Panc1 (cell line): ENCODE measurements around the gene SUSD2. TPM values are rescaled to one million over a fixed set of nuclear protein-coding genes. Genes with fewer than 3 reads are reported as not detected.
"Not testable (repeated sequence)": the region's sequence is repeated elsewhere in the genome, so short reads cannot be mapped to it uniquely, and the experiment has no call there.

Experiments used
- ATAC-seq: fragments of 200-7000 bp; cut with Tn5 transposase; 2 replicates; pipeline ENCODE4 v1.9.1; 2020; ENCODE audit warnings: mild to moderate bottlenecking, moderate library complexity
- BruUV-seq: library from RNA; stranded (reverse); fragments of 400-500 nt; replicated peaks from 2 replicates; lab custom pipeline; 2021; lab: Mats Ljungman, UMichigan
- CTCF ChIA-PET: fragments of 300-600 bp; sonication (Branson Sonifier 250); formaldehyde crosslinking; loops from one replicate; lab custom pipeline; 2022; ENCODE audit warnings: antibody characterized with exemption; lab: Charles Lee
- POLR2A ChIA-PET: fragments of 300-600 bp; sonication (Branson Sonifier 250); formaldehyde crosslinking; loops from one replicate; lab custom pipeline; 2022; ENCODE audit warnings: antibody characterized with exemption; lab: Charles Lee
- DNase-seq: peaks from one replicate; pipeline ENCODE4 v3.0.0-alpha.2; 2010; ENCODE audit warnings: low read depth, low spot score
- H3K27ac ChIP-seq: 2 replicates; pipeline ENCODE4 v1.5.1; 2011; ENCODE audit warnings: mild to moderate bottlenecking, low read length, inconsistent platforms
- H3K27me3 ChIP-seq: fragments of 200-500 bp; sonication (Bioruptor generic); 2 replicates; pipeline ENCODE4 v1.6.0; 2014; ENCODE audit warnings: low read length, inconsistent platforms; ENCODE audit not compliant: control insufficient read depth, insufficient read depth
- H3K36me3 ChIP-seq: fragments of 200-500 bp; sonication (Bioruptor generic); 2 replicates; pipeline ENCODE4 v1.5.1; 2014; ENCODE audit warnings: inconsistent platforms, mild to moderate bottlenecking, low read length, moderate library complexity; ENCODE audit not compliant: control insufficient read depth, insufficient read depth
- H3K4me1 ChIP-seq: 2 replicates; pipeline ENCODE4 v1.5.1; 2011; ENCODE audit warnings: inconsistent platforms, mild to moderate bottlenecking, low read length, moderate library complexity; ENCODE audit not compliant: control insufficient read depth, insufficient read depth
- H3K4me3 ChIP-seq, 2 experiments: 2 replicates each; pipeline ENCODE4 v1.5.1; 2011 to 2012; ENCODE audit warnings: low read depth in 2 of 2, low read length in 2 of 2, mild to moderate bottlenecking in 2 of 2, inconsistent platforms in 1 of 2, moderate library complexity in 1 of 2
- H3K9me3 ChIP-seq: fragments of 200-500 bp; sonication (Bioruptor generic); 2 replicates; pipeline ENCODE4 v1.5.1; 2014; ENCODE audit warnings: low read depth, mild to moderate bottlenecking, inconsistent platforms, low read length, moderate library complexity; ENCODE audit not compliant: control insufficient read depth, insufficient read depth
- CTCF ChIP-seq: fragments of 450-650 bp; IDR thresholded peaks from 2 replicates; pipeline ENCODE4 v1.5.1; 2017; ENCODE audit warnings: mild to moderate bottlenecking
- POLR2AphosphoS5 ChIP-seq: IDR thresholded peaks from 2 replicates; pipeline ENCODE4 v1.6.1; 2012; ENCODE audit warnings: mild to moderate bottlenecking, low read depth, low read length, moderate library complexity
- REST ChIP-seq, 2 experiments: IDR thresholded peaks; 2 replicates each; pipeline ENCODE4 v1.6.1; 2011 to 2012; ENCODE audit warnings: low read depth in 2 of 2, control low read depth in 1 of 2, low read length in 1 of 2, mild to moderate bottlenecking in 1 of 2, moderate library complexity in 1 of 2; ENCODE audit not compliant: insufficient read depth in 1 of 2
- SIN3A ChIP-seq: IDR thresholded peaks from 2 replicates; pipeline ENCODE4 v1.6.1; 2012; ENCODE audit warnings: low read depth, mild to moderate bottlenecking, low read length, moderate library complexity, borderline replicate concordance; ENCODE audit not compliant: insufficient read depth
- TCF7L2 ChIP-seq: IDR thresholded peaks from 2 replicates; pipeline ENCODE4 v1.6.1; 2011; ENCODE audit warnings: mild to moderate bottlenecking, low read depth, low read length, inconsistent platforms
- in situ Hi-C: cut with HindIII; loops from 2 replicates; pipeline ENCODE4 v1.10.0; 2016; ENCODE audit warnings: low sequenced_read_pairs, low pct_unique_long_range_greater_than_20kb
- intact Hi-C: fragments of 100-400 bp; cut with micrococcal nuclease; formaldehyde crosslinking; loops from one replicate; pipeline ENCODE4 v1.10.0; 2022; ENCODE audit not compliant: unreplicated experiment
- total RNA-seq: library from RNA; stranded (reverse); gene quantifications from one replicate; pipeline ENCODE4 v1.2.1, GENCODE V29; 2021; ENCODE audit not compliant: unreplicated experiment

Gene SUSD2
- total RNA-seq, 1 experiment from 2014 or later = 10.6 TPM

- no peak overlapping the region for H3K4me3 ChIP-seq
- no peaks in the 10 kb centered on the region for H3K36me3 ChIP-seq
- H3K4me1 ChIP-seq = no peaks in the 10 kb centered on the region
- BruUV-seq = no TSS peak
- DNase-seq (no peak), ATAC-seq (no peak)
- H3K27me3 ChIP-seq = no peaks in the 10 kb centered on the region
- intact Hi-C loops = no loop called here
- CTCF ChIA-PET = no interaction called here
- no peaks in the 10 kb centered on the region for H3K9me3 ChIP-seq
- POLR2A ChIA-PET = no interaction called here
- in situ Hi-C loops = no loop called here
- TF ChIP-seq POLR2AphosphoS5 (no peak), CTCF (no peak), TCF7L2 (no peak), SIN3A (no peak), REST (IDR thresholded peaks at IDR 0.05; ENCODE audit: insufficient read depth in 1 of 2, low read depth in 2 of 2, low read length in 1 of 2) (no peak)
- no peak overlapping the region for H3K27ac ChIP-seq
These were observed 55.4 kb downstream of the SUSD2 start for GRCh38 chr22:24236656-24237055.

GRCh38 chr22:24238101-24238694 is 56.9 kb downstream of the SUSD2 start:
- H3K36me3 ChIP-seq, BruUV-seq, H3K27ac ChIP-seq, H3K4me1 ChIP-seq, CTCF ChIA-PET, H3K9me3 ChIP-seq, H3K4me3 ChIP-seq, intact Hi-C loops, in situ Hi-C loops, H3K27me3 ChIP-seq, DNase-seq, ATAC-seq: not testable (repeated sequence)
- POLR2A ChIA-PET = interaction anchor here (0.7 kb wide), 1 partner anchor 48 kb away, joined by 5 read pairs; no protein-coding TSS in a partner anchor

Other genes with a start within 250 kb of the SUSD2 start
- gene GSTT2B, start 220.3 kb upstream of the SUSD2 start, total RNA-seq = 6.5 TPM
- gene DDTL, start 214.6 kb upstream of the SUSD2 start, total RNA-seq = not detected
- gene DDT, start 207.0 kb upstream of the SUSD2 start, total RNA-seq = 137 TPM
- 0.26 TPM for gene GSTT2, start 201.4 kb upstream of the SUSD2 start, total RNA-seq
- gene GSTT4, start 176.0 kb upstream of the SUSD2 start, total RNA-seq = not detected
- gene CABIN1, start 170.2 kb upstream of the SUSD2 start, total RNA-seq = 46.1 TPM
- gene GGT5, start 63.6 kb downstream of the SUSD2 start, total RNA-seq = 3.6 TPM
- gene SPECC1L, start 89.3 kb downstream of the SUSD2 start, total RNA-seq = 43.3 TPM
- 11.5 TPM for gene ADORA2A, start 246.1 kb downstream of the SUSD2 start, total RNA-seq